Heart left ventricle (tissue), 13 donors: Measurements from ENCODE around the gene MYO10.

Experiments used
- POLR2A ChIP-seq, 2 donors: fragments of 450-650 bp; IDR thresholded peaks; one replicate each; pipeline ENCODE4 v1.6.1; 2017; ENCODE audit warnings: antibody characterized with exemption in 2 of 2, mild to moderate bottlenecking in 2 of 2, moderate library complexity in 2 of 2
- TF ChIP-seq, protein P1 (sequence below), 12 donors: fragments of 200-600 bp; sonication (generic) in 4 of 12; IDR thresholded peaks; one replicate each; pipeline versions ENCODE4 v1.5.0 to v1.8.0; 2018 to 2022; ENCODE audit warnings: antibody characterized with exemption in 12 of 12, mild to moderate bottlenecking in 5 of 12
- donor health status: ischemic (EF 13 %, LVEDD 7.1; RV severe dilation, severe dysfunction).
- donor health status: DM: no; HTN: yes; CAD: no.
- donor health status: DM: no; HTN: no; CAD: no.
- donor health status: ischemic (EF 25% LVEDD 6.9; RV normal size, moderate dysfunction).
- donor health status: ischemic (EF 25% LVEDD 5.7; RV mildly dilated, moderate dysfunction).
- donor health status: ischemic (EF 35%, LVEDD 5.7; RV mildly dilated, moderate dysfunction).
- donor health status: nonischemic (EF 11% LVEDD 7.7; RV severe dilation, severe dysfunction).
- donor health status: DM: yes; HTN: yes; CAD: no.
- donor health status: PGD.
- donor health status: ischemic (EF 29% LVEDD 5.4; RV normal size, mild dysfunction).
- donor health status: nonischemic (EF 23%, LVEDD 6.1; RV moderate dilation, normal function).

DNA sequence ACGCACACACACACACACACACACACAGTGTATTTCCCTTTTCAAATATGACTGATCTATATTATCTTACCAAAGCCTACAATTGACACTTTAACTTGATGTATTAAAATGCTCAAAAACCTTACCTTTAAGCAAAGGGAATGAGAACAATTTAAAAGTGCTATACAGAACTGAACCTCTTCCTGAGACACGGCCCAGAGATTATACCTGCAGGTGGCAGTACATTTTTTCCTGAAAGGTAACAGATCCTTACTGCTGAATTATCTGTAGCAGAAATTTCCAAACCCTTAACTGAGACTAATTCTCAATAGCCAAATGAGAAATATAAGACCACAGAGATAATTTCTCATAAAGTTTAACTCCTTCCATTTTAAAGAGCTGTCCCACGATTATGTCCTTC lies 91.1 kb downstream of the MYO10 start:
- TF ChIP-seq, protein P1, sequence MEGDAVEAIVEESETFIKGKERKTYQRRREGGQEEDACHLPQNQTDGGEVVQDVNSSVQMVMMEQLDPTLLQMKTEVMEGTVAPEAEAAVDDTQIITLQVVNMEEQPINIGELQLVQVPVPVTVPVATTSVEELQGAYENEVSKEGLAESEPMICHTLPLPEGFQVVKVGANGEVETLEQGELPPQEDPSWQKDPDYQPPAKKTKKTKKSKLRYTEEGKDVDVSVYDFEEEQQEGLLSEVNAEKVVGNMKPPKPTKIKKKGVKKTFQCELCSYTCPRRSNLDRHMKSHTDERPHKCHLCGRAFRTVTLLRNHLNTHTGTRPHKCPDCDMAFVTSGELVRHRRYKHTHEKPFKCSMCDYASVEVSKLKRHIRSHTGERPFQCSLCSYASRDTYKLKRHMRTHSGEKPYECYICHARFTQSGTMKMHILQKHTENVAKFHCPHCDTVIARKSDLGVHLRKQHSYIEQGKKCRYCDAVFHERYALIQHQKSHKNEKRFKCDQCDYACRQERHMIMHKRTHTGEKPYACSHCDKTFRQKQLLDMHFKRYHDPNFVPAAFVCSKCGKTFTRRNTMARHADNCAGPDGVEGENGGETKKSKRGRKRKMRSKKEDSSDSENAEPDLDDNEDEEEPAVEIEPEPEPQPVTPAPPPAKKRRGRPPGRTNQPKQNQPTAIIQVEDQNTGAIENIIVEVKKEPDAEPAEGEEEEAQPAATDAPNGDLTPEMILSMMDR (IDR thresholded peaks at IDR 0.05): no peak
- no peak for TF ChIP-seq POLR2A (IDR thresholded peaks at IDR 0.05)
